ENCODE results near the gene CACNA1B.

DNA sequence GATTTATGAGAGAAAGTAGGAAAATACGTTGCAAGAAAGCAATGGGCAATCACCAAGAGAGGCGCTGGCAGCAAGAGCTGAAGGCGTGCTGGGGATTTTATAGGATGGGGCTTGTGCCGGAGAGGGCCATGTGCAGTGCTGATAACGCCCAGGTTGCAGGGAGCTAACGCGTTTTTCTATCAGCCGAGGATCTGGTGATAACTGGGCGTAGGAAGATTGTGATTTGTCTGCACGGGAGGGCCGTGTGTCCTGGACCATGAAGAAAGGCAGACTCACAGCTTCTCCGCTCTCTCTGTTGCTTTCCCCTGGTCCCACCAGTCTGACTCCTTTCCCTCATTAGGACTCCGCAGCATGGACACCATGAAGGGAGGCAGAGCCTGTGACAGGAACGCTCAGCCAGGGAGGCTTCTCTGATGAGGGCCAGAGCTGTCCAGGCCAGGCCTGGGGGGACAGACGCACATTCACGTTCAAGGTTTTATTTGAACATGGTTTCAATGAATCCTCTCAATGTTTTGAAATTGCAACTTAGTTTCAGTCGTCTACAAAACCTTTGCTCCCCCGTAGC, 11.9 kb upstream of the CACNA1B start:
- TF ChIP-seq, protein P1, sequence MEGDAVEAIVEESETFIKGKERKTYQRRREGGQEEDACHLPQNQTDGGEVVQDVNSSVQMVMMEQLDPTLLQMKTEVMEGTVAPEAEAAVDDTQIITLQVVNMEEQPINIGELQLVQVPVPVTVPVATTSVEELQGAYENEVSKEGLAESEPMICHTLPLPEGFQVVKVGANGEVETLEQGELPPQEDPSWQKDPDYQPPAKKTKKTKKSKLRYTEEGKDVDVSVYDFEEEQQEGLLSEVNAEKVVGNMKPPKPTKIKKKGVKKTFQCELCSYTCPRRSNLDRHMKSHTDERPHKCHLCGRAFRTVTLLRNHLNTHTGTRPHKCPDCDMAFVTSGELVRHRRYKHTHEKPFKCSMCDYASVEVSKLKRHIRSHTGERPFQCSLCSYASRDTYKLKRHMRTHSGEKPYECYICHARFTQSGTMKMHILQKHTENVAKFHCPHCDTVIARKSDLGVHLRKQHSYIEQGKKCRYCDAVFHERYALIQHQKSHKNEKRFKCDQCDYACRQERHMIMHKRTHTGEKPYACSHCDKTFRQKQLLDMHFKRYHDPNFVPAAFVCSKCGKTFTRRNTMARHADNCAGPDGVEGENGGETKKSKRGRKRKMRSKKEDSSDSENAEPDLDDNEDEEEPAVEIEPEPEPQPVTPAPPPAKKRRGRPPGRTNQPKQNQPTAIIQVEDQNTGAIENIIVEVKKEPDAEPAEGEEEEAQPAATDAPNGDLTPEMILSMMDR (conservative IDR thresholded peaks at IDR 0.05 in 1 of 2, IDR thresholded peaks at IDR 0.05 in 1 of 2; ENCODE audit: low read depth in 1 of 2, low read length in 2 of 2): no peak
- no peak for TF ChIP-seq EZH2 (IDR thresholded peaks at IDR 0.05; ENCODE audit: low read length, missing control alignments)

All from fibroblast of lung (primary cell).